GM12878 (cell line): Measurements from ENCODE around the gene CAMTA1.

Experiments used
- CBFB ChIP-seq: IDR thresholded peaks from 2 replicates; pipeline ENCODE4 v1.6.1; 2016; ENCODE audit warnings: antibody characterized with exemption, low read depth
- CEBPB ChIP-seq, 2 experiments: fragments of 150-350 bp in 1 of 2; IDR thresholded peaks; 2 replicates each; pipeline ENCODE4 v1.6.1; 2012 to 2014; ENCODE audit warnings: low read depth in 2 of 2, low read length in 2 of 2, borderline replicate concordance in 1 of 2, inconsistent platforms in 1 of 2
- CTCF ChIP-seq, 3 experiments: IDR thresholded peaks in 2 of 3; conservative IDR thresholded peaks in 1 of 3; 2 replicates each; pipeline ENCODE4 v1.5.1; 2011; ENCODE audit warnings: low read depth in 3 of 3, low read length in 3 of 3, mild to moderate bottlenecking in 3 of 3, control low read depth in 2 of 3, moderate library complexity in 2 of 3, inconsistent platforms in 1 of 3, mixed read lengths in 1 of 3; ENCODE audit not compliant: control insufficient read depth in 2 of 3, insufficient read depth in 1 of 3; ENCODE audit errors: extremely low read depth in 1 of 3
- E2F8 ChIP-seq: fragments of 450-650 bp; IDR thresholded peaks from 2 replicates; pipeline ENCODE4 v1.6.1; 2018; ENCODE audit warnings: mild to moderate bottlenecking, low read depth, moderate library complexity; ENCODE audit not compliant: partially characterized antibody
- EZH2 ChIP-seq: IDR thresholded peaks from 2 replicates; pipeline ENCODE4 v1.6.1; 2012; ENCODE audit warnings: low read depth, mild to moderate bottlenecking, control low read depth, inconsistent platforms, low read length, borderline replicate concordance; ENCODE audit not compliant: control insufficient read depth
- FOS ChIP-seq: IDR thresholded peaks from 3 replicates; pipeline ENCODE4 v1.6.1; 2011; ENCODE audit warnings: borderline replicate concordance; ENCODE audit not compliant: insufficient read length; ENCODE audit errors: extremely low read depth
- MAX ChIP-seq: IDR thresholded peaks from 2 replicates; pipeline ENCODE4 v1.6.1; 2012; ENCODE audit warnings: low read depth, low read length, improper control_type of control experiment
- NBN ChIP-seq: fragments of 450-650 bp; IDR thresholded peaks from 2 replicates; pipeline ENCODE4 v1.6.1; 2016
- POLR2A ChIP-seq: IDR thresholded peaks from 2 replicates; pipeline ENCODE4 v1.6.1; 2011; ENCODE audit warnings: low read depth, mild to moderate bottlenecking, low read length
- POLR2AphosphoS2 ChIP-seq: IDR thresholded peaks from 2 replicates; pipeline ENCODE4 v1.6.1; 2011; ENCODE audit warnings: low read depth, mild to moderate bottlenecking, low read length, improper control_type of control experiment, moderate library complexity
- ZNF384 ChIP-seq: IDR thresholded peaks from 2 replicates; pipeline ENCODE4 v1.6.1; 2012; ENCODE audit warnings: low read depth, mild to moderate bottlenecking, low read length, improper control_type of control experiment, borderline replicate concordance
- ZSCAN29 ChIP-seq: fragments of 450-650 bp; IDR thresholded peaks from 2 replicates; pipeline ENCODE4 v1.6.1; 2017; ENCODE audit warnings: mild to moderate bottlenecking, moderate library complexity

- no peak for TF ChIP-seq CEBPB (IDR thresholded peaks at IDR 0.05; ENCODE audit: borderline replicate concordance in 1 of 2, low read depth in 2 of 2, low read length in 2 of 2)
- TF ChIP-seq POLR2A, result no peak
- no peak for TF ChIP-seq CBFB
- TF ChIP-seq CTCF (IDR thresholded peaks at IDR 0.05 in 2 of 3, conservative IDR thresholded peaks at IDR 0.05 in 1 of 3; ENCODE audit: control insufficient read depth in 2 of 3, extremely low read depth in 1 of 3, insufficient read depth in 1 of 3, low read depth in 3 of 3, low read length in 3 of 3), result no peak
- no peak for TF ChIP-seq POLR2AphosphoS2
- TF ChIP-seq EZH2, result no peak
- no peak for TF ChIP-seq ZSCAN29
- no peak for TF ChIP-seq E2F8
- no peak for TF ChIP-seq NBN
- TF ChIP-seq MAX, result no peak
- no peak for TF ChIP-seq FOS
- no peak for TF ChIP-seq ZNF384
These were observed 504.4 kb downstream of the CAMTA1 start for GRCh38 chr1:7289694-7290093.
